ENCODE results near the gene JHY. TPM values are rescaled to one million over a fixed set of nuclear protein-coding genes. Genes with fewer than 3 reads are reported as not detected.

The JHY gene
- polyA plus RNA-seq, 1 of the 3 experiments (the other 2 are of a cell fraction): 2.9 TPM

- 29% methylated on average over 16 of the region's 26 CpGs for WGBS (ENCODE audit: low lambda C conversion rate)
- CTCF ChIA-PET: interaction anchor here (0.6 to 1.7 kb wide), 3 partner anchors 18 to 121 kb away, joined by 3 to 7 read pairs (median 4); no protein-coding TSS in a partner anchor
Measured at GRCh38 chr11:122983438-122984185, 101.1 kb downstream of the JHY start.

More at GRCh38 chr11:122983438-122984185, 101.1 kb downstream of the JHY start:
- no peaks in the 10 kb centered on the region for H3F3A ChIP-seq (replicated peaks; ENCODE audit: insufficient read depth)
- H3K4me1 ChIP-seq (ENCODE audit: control insufficient read depth in 1 of 2, insufficient read depth in 2 of 2, low read depth in 1 of 2, low read length in 1 of 2): peaks cover 0 to 6% of the 10 kb centered on the region in 2 experiments; a peak in 2 of 4 replicates
- no peaks in the 10 kb centered on the region for H3K79me2 ChIP-seq (ENCODE audit: insufficient read depth)
- H3K9ac ChIP-seq: peak overlapping the region; percentile 80
- no peaks in the 10 kb centered on the region for H3K9me2 ChIP-seq
- POLR2A ChIA-PET: interaction anchor here (0.9 to 1.3 kb wide), 3 partner anchors 71 to 328 kb away, joined by 3 to 4 read pairs (median 3); partner anchors contain the start of genes HSPA8 and UBASH3B
- H4K20me1 ChIP-seq (ENCODE audit: insufficient read depth): no peaks in the 10 kb centered on the region
- no peak for TF ChIP-seq RFX5 (IDR thresholded peaks at IDR 0.05; ENCODE audit: low read length)
- 0 out of 2 replicates have a peak, but pooled peaks have one; percentile 21 for TF ChIP-seq REST (IDR thresholded peaks at IDR 0.05; ENCODE audit: low read depth, low read length)
- 0 out of 2 replicates have a peak, but pooled peaks have one; percentile 10 for TF ChIP-seq GATA2 (CRISPR knock-in tag; IDR thresholded peaks at IDR 0.05)
- TF ChIP-seq ELF1 (IDR thresholded peaks at IDR 0.05): no peak
- TF ChIP-seq POLR2AphosphoS5 (IDR thresholded peaks at IDR 0.05; ENCODE audit: low read depth, low read length): no peak
- no peak for TF ChIP-seq SIN3A (IDR thresholded peaks at IDR 0.05; ENCODE audit: borderline replicate concordance, low read depth, low read length)
- peak; percentile 40 for TF ChIP-seq CHD2 (IDR thresholded peaks at IDR 0.05; ENCODE audit: low read length, partially characterized antibody)
- no peaks in the 10 kb centered on the region for H3K9me3 ChIP-seq
- H3K27ac ChIP-seq (ENCODE audit: low read depth in 2 of 2, low read length in 1 of 2): peak overlapping the region; percentile 70 to 81
- no peaks in the 10 kb centered on the region for H3K36me3 ChIP-seq (replicated peaks in 1 of 2; ENCODE audit: control insufficient read depth in 1 of 2, insufficient read depth in 2 of 2, low read length in 1 of 2)
- H2AFZ ChIP-seq (ENCODE audit: low read depth): peak overlapping the region; percentile 97
- H3K4me3 ChIP-seq (ENCODE audit: low read depth in 2 of 2, low read length in 1 of 2): peak overlapping the region; percentile 78 to 85
- peak; percentile 89 for DNase-seq
- H3K4me2 ChIP-seq: peak overlapping the region; percentile 95
- H3K27me3 ChIP-seq (ENCODE audit: insufficient read depth): peaks cover 6% of the 10 kb centered on the region; the same call in 1 of the 2 replicates

Measured in SK-N-SH (cell line).